Right atrium auricular region (tissue), 2 donors: ENCODE data around the gene PTPRD. TPM values are rescaled to one million over a fixed set of nuclear protein-coding genes. Genes with fewer than 3 reads are reported as not detected.

ENCODE experiments used
- DNase-seq: peaks from one replicate; pipeline ENCODE4 v3.0.0-alpha.2; 2019; ENCODE audit warnings: low spot score
- H3K27ac ChIP-seq, 2 donors: fragments of 200-600 bp; sonication (generic); 1 replicate in 1 of 2; 2 replicates in 1 of 2; pipeline ENCODE4 v1.5.1; 2016 to 2019
- H3K27me3 ChIP-seq, 2 donors: fragments of 200-600 bp; sonication (generic); one replicate each; pipeline versions ENCODE4 v1.5.1 to v1.6.0; 2017 to 2019
- H3K36me3 ChIP-seq: fragments of 200-600 bp; sonication (generic); one replicate; pipeline ENCODE4 v1.5.1; 2016
- H3K4me1 ChIP-seq, 2 donors: fragments of 200-600 bp; sonication (generic); one replicate each; pipeline versions ENCODE4 v1.5.1 to v1.6.0; 2017 to 2019
- H3K4me3 ChIP-seq, 2 donors: fragments of 200-600 bp; sonication (generic); 1 replicate in 1 of 2; 2 replicates in 1 of 2; pipeline ENCODE4 v1.5.1; 2017 to 2019; ENCODE audit warnings: mild to moderate bottlenecking in 1 of 2, moderate library complexity in 1 of 2
- H3K9me3 ChIP-seq, 2 donors: fragments of 200-600 bp; sonication (generic); one replicate each; pipeline ENCODE4 v1.5.1; 2019
- CTCF ChIP-seq, 2 donors: fragments of 200-600 bp; sonication (generic); IDR thresholded peaks; one replicate each; pipeline ENCODE4 v1.5.1; 2019; ENCODE audit warnings: antibody characterized with exemption in 2 of 2
- total RNA-seq, 2 donors: library from RNA; depleted of rRNA; stranded (reverse); fragments of >200 nt; gene quantifications; one replicate each; pipeline ENCODE4 v1.1.0, GENCODE V29; 2016

Gene PTPRD
- total RNA-seq, 2 donors from 2014 or later = 5.5 to 6.6 TPM

- DNase-seq = no peak
- no peaks in the 10 kb centered on the region for H3K36me3 ChIP-seq
- TF ChIP-seq CTCF (IDR thresholded peaks at IDR 0.05) = no peak
- H3K9me3 ChIP-seq = no peaks in the 10 kb centered on the region
- peaks cover 0 to 6% of the 10 kb centered on the region in 2 donors for H3K27me3 ChIP-seq
- H3K27ac ChIP-seq = no peak overlapping the region
- no peak overlapping the region for H3K4me3 ChIP-seq
- H3K4me1 ChIP-seq = peaks cover 0 to 4% of the 10 kb centered on the region in 2 donors
Observed at GRCh38 chr9:10614196-10614800, 1.5 kb upstream of the PTPRD start.

GRCh38 chr9:10613419-10613818 is 617 bp upstream of the PTPRD start:
- H3K27ac ChIP-seq = no peak overlapping the region
- no peak for DNase-seq
- H3K4me1 ChIP-seq = peaks cover 0 to 4% of the 10 kb centered on the region in 2 donors
- H3K36me3 ChIP-seq = no peaks in the 10 kb centered on the region
- H3K4me3 ChIP-seq = peak overlapping the region in 1 of 2 donors; percentile 42
- no peak for TF ChIP-seq CTCF (IDR thresholded peaks at IDR 0.05)
- H3K9me3 ChIP-seq = no peaks in the 10 kb centered on the region
- peaks cover 0 to 6% of the 10 kb centered on the region in 2 donors for H3K27me3 ChIP-seq

GRCh38 chr9:10605388-10605787 is 7.4 kb downstream of the PTPRD start:
- Histone ChIP-seq H3K36me3 (no peaks in the 10 kb centered on the region), H3K9me3 (no peaks in the 10 kb centered on the region), H3K27me3 (no peaks in the 10 kb centered on the region), H3K4me1 (no peaks in the 10 kb centered on the region), H3K27ac (no peak overlapping the region), H3K4me3 (no peak overlapping the region)
- DNase-seq = no peak
- TF ChIP-seq CTCF (IDR thresholded peaks at IDR 0.05) = no peak

- no peaks in the 10 kb centered on the region for H3K27me3 ChIP-seq
- H3K4me3 ChIP-seq = no peak overlapping the region
- H3K9me3 ChIP-seq = no peaks in the 10 kb centered on the region
- no peak for TF ChIP-seq CTCF (IDR thresholded peaks at IDR 0.05)
- no peaks in the 10 kb centered on the region for H3K4me1 ChIP-seq
- H3K27ac ChIP-seq = no peak overlapping the region
- no peak for DNase-seq
- H3K36me3 ChIP-seq = no peaks in the 10 kb centered on the region
Observed at GRCh38 chr9:10604927-10605326, 7.9 kb downstream of the PTPRD start.

- no peaks in the 10 kb centered on the region for H3K4me1 ChIP-seq
- TF ChIP-seq CTCF (IDR thresholded peaks at IDR 0.05) = no peak
- H3K4me3 ChIP-seq = no peak overlapping the region
- H3K27ac ChIP-seq = no peak overlapping the region
- DNase-seq = no peak
- H3K36me3 ChIP-seq = no peaks in the 10 kb centered on the region
- H3K9me3 ChIP-seq = no peaks in the 10 kb centered on the region
- H3K27me3 ChIP-seq = no peaks in the 10 kb centered on the region
Observed at GRCh38 chr9:10597801-10598200, 15.0 kb downstream of the PTPRD start.

GRCh38 chr9:10594482-10594881 is 18.3 kb downstream of the PTPRD start:
- H3K27ac ChIP-seq = no peak overlapping the region
- H3K9me3 ChIP-seq = peaks cover 0 to 4% of the 10 kb centered on the region in 2 donors
- no peak for DNase-seq
- H3K36me3 ChIP-seq = no peaks in the 10 kb centered on the region
- H3K27me3 ChIP-seq = no peaks in the 10 kb centered on the region
- no peak overlapping the region for H3K4me3 ChIP-seq
- no peak for TF ChIP-seq CTCF (IDR thresholded peaks at IDR 0.05)
- no peaks in the 10 kb centered on the region for H3K4me1 ChIP-seq
